Stimulated activated CD8-positive, alpha-beta memory T cell treated with anti-CD3 and anti-CD28 coated beads, Interleukin-15, amount 100 ng/mL, for 48 hours (primary cell): ENCODE results near the gene RTP2.

Experiments
- DNase-seq, 2 donors: peaks; one replicate each; pipeline ENCODE4 v3.0.0-alpha.2; 2020; ENCODE audit warnings: low read depth in 2 of 2

Gene RTP2

GRCh38 chr3:187702507-187703033 is at the start of gene RTP2:
TSS of gene RTP2 (minus strand) at chr3:187702557. CDS start at chr3:187702128, 429 bp downstream.
- DNase-seq = no peak

- DNase-seq = no peak
Measured at GRCh38 chr3:187750513-187751123, 48.3 kb upstream of the RTP2 start.

- no peak for DNase-seq
Measured at GRCh38 chr3:187750006-187750512, 47.7 kb upstream of the RTP2 start.

- DNase-seq = peak; percentile 84
Measured at GRCh38 chr3:187748050-187748481, 45.7 kb upstream of the RTP2 start.

- no peak for DNase-seq
Measured at GRCh38 chr3:187747506-187747905, 45.1 kb upstream of the RTP2 start.

- no peak for DNase-seq
Measured at GRCh38 chr3:187746442-187747281, 44.3 kb upstream of the RTP2 start.

- DNase-seq = no peak
Measured at GRCh38 chr3:187746059-187746441, 43.7 kb upstream of the RTP2 start.

- peak; percentile 78 to 80 for DNase-seq
Measured at GRCh38 chr3:187745201-187746058, 43.1 kb upstream of the RTP2 start, which contains the start of gene BCL6. TSS of gene BCL6 (minus strand) at chr3:187745468. CDS start at chr3:187733693, 11,775 bp downstream.

- DNase-seq = peak in 1 of 2 donors; percentile 36
Measured at GRCh38 chr3:187744169-187745151, 42.1 kb upstream of the RTP2 start.

GRCh38 chr3:187743195-187744141 is 41.1 kb upstream of the RTP2 start:
- peak in 1 of 2 donors; percentile 56 for DNase-seq

GRCh38 chr3:187742351-187743171 is 40.2 kb upstream of the RTP2 start:
- no peak for DNase-seq

- DNase-seq = peak in 1 of 2 donors; percentile 70
Measured at GRCh38 chr3:187741403-187742350, 39.3 kb upstream of the RTP2 start.

- DNase-seq = peak in 1 of 2 donors; percentile 38
Measured at GRCh38 chr3:187740421-187741399, 38.4 kb upstream of the RTP2 start.

- DNase-seq = peak in 1 of 2 donors; percentile 72
Measured at GRCh38 chr3:187739561-187740332, 37.4 kb upstream of the RTP2 start.

- no peak for DNase-seq
Measured at GRCh38 chr3:187739094-187739560, 36.8 kb upstream of the RTP2 start.
